Activated T-cell treated with anti-CD3 and anti-CD28 coated beads, Interleukin-2, amount 50 U/mL, for 1 hour (primary cell): ENCODE measurements around the gene FAM13C.
"Not testable (repeated sequence)": the region's sequence is repeated elsewhere in the genome, so short reads cannot be mapped to it uniquely, and the experiment has no call there.

ENCODE experiments used
- DNase-seq: peaks from one replicate; pipeline ENCODE4 v3.0.0-alpha.2; 2020

Gene FAM13C

DNA sequence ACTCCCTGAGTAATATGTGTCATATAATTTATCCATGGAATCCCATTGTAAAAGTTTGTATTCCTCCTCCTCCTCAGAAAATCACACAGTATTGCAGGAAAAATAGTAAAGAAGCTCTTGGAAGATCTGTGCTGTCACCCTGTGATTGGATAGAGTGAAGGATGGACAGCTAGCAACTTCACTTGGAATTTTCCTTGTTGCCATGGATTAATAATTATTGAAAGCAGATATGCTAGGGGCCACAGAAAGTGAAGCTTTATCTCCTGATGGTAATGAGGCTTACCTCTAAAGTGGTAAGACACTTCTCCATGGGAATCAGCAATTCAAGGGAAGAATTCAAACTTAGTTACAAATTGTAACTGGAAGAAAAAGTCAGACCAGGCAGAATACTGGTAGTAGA, 137.1 kb downstream of the FAM13C start:
- DNase-seq = no peak

DNA sequence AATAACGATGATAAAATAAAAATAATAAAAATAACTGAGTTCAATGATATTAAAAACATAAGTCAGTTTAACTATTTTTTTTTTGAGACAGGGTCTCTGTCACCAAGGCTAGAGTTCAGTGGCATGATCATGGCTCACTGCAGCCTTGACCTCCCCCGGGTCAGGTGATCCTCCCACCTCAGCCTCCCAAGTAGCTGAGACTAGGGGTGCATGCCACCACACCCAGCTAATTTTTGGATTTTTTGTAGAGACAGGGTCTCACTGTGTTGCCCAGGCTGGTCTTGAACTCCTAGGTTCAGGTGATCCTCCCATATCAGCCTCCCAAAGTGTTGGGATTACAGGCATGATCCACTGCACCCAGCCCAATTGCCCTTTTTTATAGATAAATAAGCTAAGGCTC, 138.8 kb downstream of the FAM13C start:
- DNase-seq = not testable (repeated sequence)

GRCh38 chr10:59222788-59223187, 139.6 kb downstream of the FAM13C start:
- DNase-seq = no peak

- DNase-seq = no peak
Measured at GRCh38 chr10:59216178-59216869, 146.0 kb downstream of the FAM13C start.

GRCh38 chr10:59214160-59214559, 148.2 kb downstream of the FAM13C start:
- no peak for DNase-seq

- no peak for DNase-seq
Measured at GRCh38 chr10:59212301-59212798, 150.0 kb downstream of the FAM13C start.

DNA sequence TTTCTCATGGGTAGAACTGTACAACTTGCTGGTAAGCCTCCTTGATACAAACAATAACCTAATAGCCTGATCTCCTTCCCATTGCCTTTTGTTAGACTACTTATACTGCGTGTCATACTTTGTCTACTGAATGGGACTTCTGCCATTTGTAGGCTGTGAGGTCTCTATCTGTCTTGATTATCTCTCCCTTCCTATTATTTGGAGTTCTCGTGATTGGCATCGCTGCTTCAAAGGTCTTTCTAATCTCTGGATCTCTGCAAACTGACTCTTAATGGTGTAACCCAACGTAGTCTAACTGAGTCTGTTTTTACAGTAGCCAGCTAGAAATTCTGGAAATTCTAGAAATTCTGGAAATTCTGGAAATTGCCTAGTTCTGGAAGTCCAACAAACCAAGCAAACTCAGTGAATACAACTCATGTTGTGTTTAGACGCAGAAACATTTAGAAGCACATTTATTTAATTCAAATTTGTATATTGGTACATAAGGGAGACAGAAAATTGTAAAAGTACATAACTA, 156.1 kb downstream of the FAM13C start:
- DNase-seq = no peak
